HG02678 (cell line): ENCODE results near the gene PAX5.

Source experiments
- ATAC-seq: cut with Tn5 transposase; IDR thresholded peaks from one replicate; pipeline ENCODE4 v1.9.1; 2021; ENCODE audit warnings: mild to moderate bottlenecking, moderate library complexity; ENCODE audit not compliant: unreplicated experiment

PAX5 gene

GRCh38 chr9:36818965-36819870, 214.8 kb downstream of the PAX5 start:
- no peak for ATAC-seq

- ATAC-seq: no peak
Observed at GRCh38 chr9:36818242-36818938, 215.7 kb downstream of the PAX5 start.

- ATAC-seq: no peak
Observed at GRCh38 chr9:36817160-36817834, 216.8 kb downstream of the PAX5 start.

GRCh38 chr9:36816371-36816770, 217.7 kb downstream of the PAX5 start:
- ATAC-seq: no peak

GRCh38 chr9:36815566-36816348, 218.3 kb downstream of the PAX5 start:
- no peak for ATAC-seq

- no peak for ATAC-seq
Observed at GRCh38 chr9:36815023-36815422, 219.0 kb downstream of the PAX5 start.

GRCh38 chr9:36813154-36813553, 220.9 kb downstream of the PAX5 start:
- ATAC-seq: no peak

GRCh38 chr9:36812556-36812955, 221.5 kb downstream of the PAX5 start:
- no peak for ATAC-seq

- no peak for ATAC-seq
Observed at GRCh38 chr9:36808251-36808650, 225.8 kb downstream of the PAX5 start.

- ATAC-seq: no peak
Observed at GRCh38 chr9:36803961-36804360, 230.1 kb downstream of the PAX5 start.

- ATAC-seq: no peak
Observed at GRCh38 chr9:36802201-36802920, 231.7 kb downstream of the PAX5 start.

GRCh38 chr9:36800455-36800854, 233.6 kb downstream of the PAX5 start:
- ATAC-seq: no peak

- no peak for ATAC-seq
Observed at GRCh38 chr9:36798350-36799065, 235.6 kb downstream of the PAX5 start.

GRCh38 chr9:36797471-36798220, 236.4 kb downstream of the PAX5 start:
- no peak for ATAC-seq

GRCh38 chr9:36796671-36797419, 237.2 kb downstream of the PAX5 start:
- ATAC-seq: no peak

GRCh38 chr9:36794461-36794860, 239.6 kb downstream of the PAX5 start:
- ATAC-seq: no peak

GRCh38 chr9:36793277-36793676, 240.8 kb downstream of the PAX5 start:
- no peak for ATAC-seq
